Activated CD4-positive, alpha-beta memory T cell treated with anti-CD3 and anti-CD28 coated beads for 36 hours (primary cell): ENCODE data around the gene ZC3H7B. TPM values are rescaled to one million over a fixed set of nuclear protein-coding genes. Genes with fewer than 3 reads are reported as not detected.

Experiments
- CTCF ChIA-PET: fragments of 350-600 bp; sonication (Branson Sonifier 250); formaldehyde crosslinking; loops from one replicate; lab custom pipeline; 2021; ENCODE audit warnings: antibody characterized with exemption, inconsistent platforms; lab: Charles Lee
- POLR2A ChIA-PET: fragments of 350-600 bp; sonication (Branson Sonifier 250); formaldehyde crosslinking; loops from one replicate; lab custom pipeline; 2021; ENCODE audit warnings: antibody characterized with exemption; lab: Charles Lee
- DNase-seq: peaks from one replicate; pipeline ENCODE4 v3.0.0-alpha.2; 2020
- H3K27ac Mint-ChIP-seq: one replicate; pipeline ENCODE4 v1.8.0; 2021; ENCODE audit warnings: mixed read lengths
- H3K27me3 Mint-ChIP-seq: one replicate; pipeline ENCODE4 v1.8.0; 2021; ENCODE audit warnings: mixed read lengths
- H3K36me3 Mint-ChIP-seq: one replicate; pipeline ENCODE4 v1.8.0; 2021; ENCODE audit warnings: mixed read lengths
- H3K4me1 Mint-ChIP-seq: one replicate; pipeline ENCODE4 v1.8.0; 2021; ENCODE audit warnings: low read depth, mixed read lengths
- H3K4me3 Mint-ChIP-seq: one replicate; pipeline ENCODE4 v1.8.0; 2021; ENCODE audit warnings: mild to moderate bottlenecking, mixed read lengths
- H3K9me3 Mint-ChIP-seq: one replicate; pipeline ENCODE4 v1.8.0; 2021; ENCODE audit warnings: mixed read lengths
- intact Hi-C: fragments of 100-400 bp; cut with micrococcal nuclease; formaldehyde crosslinking; loops from one replicate; pipeline ENCODE4 v1.15.1; 2023
- total RNA-seq, 2 experiments: library from RNA; stranded (reverse); gene quantifications; one replicate each; pipeline ENCODE4 v1.2.3, GENCODE V29; 2021

Gene ZC3H7B
- total RNA-seq, 2 experiments from 2014 or later = 37.7 to 39.3 TPM

- Mint-ChIP-seq H3K36me3 (peaks cover 60% of the 10 kb centered on the region), H3K27ac (no peak overlapping the region), H3K27me3 (no peaks in the 10 kb centered on the region), H3K4me3 (no peak overlapping the region), H3K9me3 (no peaks in the 10 kb centered on the region), H3K4me1 (peaks cover 6% of the 10 kb centered on the region)
- POLR2A ChIA-PET = no interaction called here
- CTCF ChIA-PET = interaction anchor here (2.9 kb wide), 1 partner anchor 26 kb away, joined by 8 read pairs; no protein-coding TSS in a partner anchor
- no peak for DNase-seq
- intact Hi-C loops = no loop called here
Observed at GRCh38 chr22:41263704-41264103, 37.6 kb upstream of the ZC3H7B start.

GRCh38 chr22:41264408-41264941 is 36.9 kb upstream of the ZC3H7B start:
- POLR2A ChIA-PET = no interaction called here
- CTCF ChIA-PET = interaction anchor here (2.9 kb wide), 1 partner anchor 27 kb away, joined by 8 read pairs; no protein-coding TSS in a partner anchor
- Mint-ChIP-seq H3K9me3 (no peaks in the 10 kb centered on the region), H3K4me1 (peaks cover 6% of the 10 kb centered on the region), H3K36me3 (peaks cover 60% of the 10 kb centered on the region), H3K27ac (no peak overlapping the region), H3K27me3 (no peaks in the 10 kb centered on the region), H3K4me3 (no peak overlapping the region)
- intact Hi-C loops = no loop called here
- DNase-seq = no peak

DNA sequence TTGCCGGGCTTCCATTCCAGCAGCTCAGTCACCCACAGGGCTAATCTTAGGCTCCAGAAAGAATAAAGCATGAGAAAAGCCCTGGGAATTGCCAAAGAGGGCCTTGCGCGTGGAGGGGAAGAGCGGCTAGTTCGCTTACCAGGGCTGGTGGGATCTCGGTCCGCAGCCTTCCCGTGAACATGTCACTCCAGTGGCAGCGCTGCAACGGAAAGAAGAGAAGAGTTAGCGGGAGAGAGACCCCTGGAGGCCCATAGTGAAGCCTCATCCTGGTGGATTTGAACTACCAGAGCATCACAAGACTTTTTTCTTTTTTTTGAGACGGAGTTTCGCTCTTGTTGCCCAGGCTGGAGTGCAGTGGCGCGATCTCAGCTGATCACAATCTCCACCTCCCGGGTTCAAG is 33.4 kb upstream of the ZC3H7B start:
- H3K4me3 Mint-ChIP-seq = no peak overlapping the region
- intact Hi-C loops = no loop called here
- DNase-seq = no peak
- ChIA-PET POLR2A (no interaction called here), CTCF (no interaction called here)
- H3K9me3 Mint-ChIP-seq = no peaks in the 10 kb centered on the region
- H3K36me3 Mint-ChIP-seq = peaks cover 49% of the 10 kb centered on the region
- H3K27me3 Mint-ChIP-seq = no peaks in the 10 kb centered on the region
- peaks cover 6% of the 10 kb centered on the region for H3K4me1 Mint-ChIP-seq
- no peak overlapping the region for H3K27ac Mint-ChIP-seq

DNA sequence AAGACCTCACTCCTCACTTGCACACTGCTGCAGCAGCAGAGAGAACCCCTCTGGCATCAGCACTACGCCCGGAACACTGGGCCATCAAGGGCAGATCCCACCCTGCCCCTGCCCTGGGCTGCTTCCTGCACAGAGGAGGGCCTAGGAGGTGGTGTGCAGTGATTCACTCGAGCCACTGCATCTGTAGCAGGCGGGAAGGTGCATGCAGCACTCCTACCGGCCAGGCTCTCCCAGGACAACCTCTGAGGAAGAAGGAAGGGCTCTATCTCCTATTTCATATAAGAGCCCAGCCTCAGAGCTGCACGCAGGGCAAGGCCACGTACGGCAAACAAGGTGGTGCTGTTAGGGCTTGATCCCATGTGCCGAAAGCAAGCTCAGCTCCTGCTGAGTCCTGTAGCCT is 29.5 kb upstream of the ZC3H7B start:
- ChIA-PET CTCF (interaction anchor here (0.7 to 1.0 kb wide), 2 partner anchors 10 to 402 kb away, joined by 3 to 5 read pairs; no protein-coding TSS in a partner anchor), POLR2A (no interaction called here)
- H3K4me1 Mint-ChIP-seq = peaks cover 4% of the 10 kb centered on the region
- H3K27me3 Mint-ChIP-seq = no peaks in the 10 kb centered on the region
- H3K36me3 Mint-ChIP-seq = peaks cover 51% of the 10 kb centered on the region
- H3K27ac Mint-ChIP-seq = no peak overlapping the region
- intact Hi-C loops = no loop called here
- no peaks in the 10 kb centered on the region for H3K9me3 Mint-ChIP-seq
- H3K4me3 Mint-ChIP-seq = no peak overlapping the region
- no peak for DNase-seq

GRCh38 chr22:41273128-41273527 is 28.2 kb upstream of the ZC3H7B start:
- H3K27me3 Mint-ChIP-seq = no peaks in the 10 kb centered on the region
- POLR2A ChIA-PET = no interaction called here
- peaks cover 58% of the 10 kb centered on the region for H3K36me3 Mint-ChIP-seq
- no peak overlapping the region for H3K27ac Mint-ChIP-seq
- no peak overlapping the region for H3K4me3 Mint-ChIP-seq
- intact Hi-C loops = no loop called here
- CTCF ChIA-PET = no interaction called here
- no peak for DNase-seq
- H3K4me1 Mint-ChIP-seq = peaks cover 5% of the 10 kb centered on the region
- no peaks in the 10 kb centered on the region for H3K9me3 Mint-ChIP-seq

DNA sequence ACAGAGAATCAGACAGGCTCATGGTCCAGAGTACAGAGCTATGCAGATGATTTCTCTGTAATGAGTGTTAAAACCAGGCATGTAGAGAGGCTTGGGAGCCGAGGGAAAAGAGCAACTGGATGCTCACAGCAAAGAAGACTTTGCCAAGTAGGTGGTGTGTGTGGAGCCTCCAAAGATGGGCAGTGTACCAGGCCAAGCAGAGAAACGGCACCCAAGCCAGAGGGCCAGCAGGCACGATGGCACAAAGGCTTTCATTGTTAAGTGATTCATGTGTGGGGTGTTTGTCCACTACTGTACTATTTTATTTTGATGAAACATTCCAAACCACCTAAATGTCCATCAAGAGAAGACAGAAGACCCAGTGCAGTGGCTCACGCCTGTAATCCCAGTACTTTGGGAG is 26.5 kb upstream of the ZC3H7B start:
- ChIA-PET CTCF (no interaction called here), POLR2A (no interaction called here)
- intact Hi-C loops = no loop called here
- H3K27me3 Mint-ChIP-seq = no peaks in the 10 kb centered on the region
- H3K36me3 Mint-ChIP-seq = peaks cover 55% of the 10 kb centered on the region
- H3K9me3 Mint-ChIP-seq = no peaks in the 10 kb centered on the region
- no peak for DNase-seq
- no peak overlapping the region for H3K27ac Mint-ChIP-seq
- H3K4me3 Mint-ChIP-seq = no peak overlapping the region
- H3K4me1 Mint-ChIP-seq = peaks cover 5% of the 10 kb centered on the region

GRCh38 chr22:41280065-41280464 is 21.3 kb upstream of the ZC3H7B start:
- DNase-seq = no peak
- H3K4me1 Mint-ChIP-seq = peaks cover 22% of the 10 kb centered on the region
- no peak overlapping the region for H3K27ac Mint-ChIP-seq
- H3K27me3 Mint-ChIP-seq = no peaks in the 10 kb centered on the region
- CTCF ChIA-PET = interaction anchor here (1.5 to 2.3 kb wide), 2 partner anchors 21 to 42 kb away, joined by 3 to 5 read pairs; partner anchors contain the start of gene ZC3H7B
- no peaks in the 10 kb centered on the region for H3K9me3 Mint-ChIP-seq
- intact Hi-C loops = loop anchor here (10.0 kb wide), 1 partner anchor 575 kb away; no protein-coding TSS in a partner anchor
- POLR2A ChIA-PET = interaction anchor here (1.0 kb wide), 1 partner anchor 9 kb away, joined by 3 read pairs; no protein-coding TSS in a partner anchor
- H3K4me3 Mint-ChIP-seq = no peak overlapping the region
- peaks cover 58% of the 10 kb centered on the region for H3K36me3 Mint-ChIP-seq

DNA sequence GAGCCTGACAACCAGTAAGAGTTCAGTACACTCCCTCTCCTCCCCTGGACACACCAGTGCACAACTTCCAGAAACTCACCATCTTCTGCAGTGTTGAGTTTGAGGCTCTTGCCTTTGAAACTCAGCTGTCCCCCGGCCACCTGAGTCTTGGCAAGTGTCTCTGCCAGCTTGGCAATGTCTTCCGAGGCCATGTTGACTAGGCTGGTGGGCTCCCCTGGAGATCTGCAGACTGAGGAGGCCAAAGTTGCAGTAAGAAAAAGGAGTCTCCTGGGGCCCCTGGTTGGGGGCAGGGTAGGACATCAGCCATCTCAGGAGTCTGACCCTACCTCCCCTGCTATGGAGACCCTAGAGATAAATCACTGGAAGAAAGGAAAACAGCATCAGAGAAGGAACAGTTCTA is 20.5 kb upstream of the ZC3H7B start:
- intact Hi-C loops = loop anchor here (10.0 kb wide), 1 partner anchor 574 kb away; no protein-coding TSS in a partner anchor
- H3K9me3 Mint-ChIP-seq = no peaks in the 10 kb centered on the region
- POLR2A ChIA-PET = interaction anchor here (1.0 kb wide), 1 partner anchor 10 kb away, joined by 3 read pairs; no protein-coding TSS in a partner anchor
- H3K36me3 Mint-ChIP-seq = peaks cover 58% of the 10 kb centered on the region
- peak overlapping the region; percentile 38 for H3K27ac Mint-ChIP-seq
- H3K4me3 Mint-ChIP-seq = no peak overlapping the region
- H3K27me3 Mint-ChIP-seq = no peaks in the 10 kb centered on the region
- CTCF ChIA-PET = interaction anchor here (1.5 to 2.3 kb wide), 2 partner anchors 21 to 43 kb away, joined by 3 to 5 read pairs; partner anchors contain the start of gene ZC3H7B
- no peak for DNase-seq
- H3K4me1 Mint-ChIP-seq = peaks cover 22% of the 10 kb centered on the region

DNA sequence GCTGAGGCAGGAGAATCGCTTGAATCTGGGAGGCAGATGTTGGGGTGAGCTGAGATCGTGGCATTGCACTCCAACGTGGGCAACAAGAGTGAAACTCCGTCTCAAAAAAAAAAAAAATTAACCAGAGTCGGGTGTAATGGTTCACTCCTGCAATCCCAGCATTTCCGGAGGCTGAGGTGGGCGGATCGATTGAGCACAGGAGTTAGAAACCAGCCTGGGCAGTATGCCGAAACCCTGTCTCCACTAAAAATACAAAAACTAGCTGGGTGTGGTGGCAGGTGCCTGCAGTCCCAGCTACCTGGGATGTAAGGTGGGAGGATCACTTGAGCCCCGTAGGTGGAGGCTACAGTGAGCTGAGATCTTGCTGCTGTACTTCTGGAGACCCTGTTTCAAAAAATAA is 16.9 kb upstream of the ZC3H7B start:
- Mint-ChIP-seq H3K36me3 (peaks cover 35% of the 10 kb centered on the region), H3K27me3 (no peaks in the 10 kb centered on the region), H3K4me3 (peak overlapping the region; percentile 98), H3K27ac (peak overlapping the region; percentile 99), H3K9me3 (no peaks in the 10 kb centered on the region), H3K4me1 (peaks cover 27% of the 10 kb centered on the region)
- ChIA-PET POLR2A (no interaction called here), CTCF (interaction anchor here (1.1 to 3.6 kb wide), 2 partner anchors 17 to 47 kb away, joined by 4 to 24 read pairs; partner anchors contain the start of gene ZC3H7B)
- intact Hi-C loops = loop anchor here (10.0 kb wide), 1 partner anchor 570 kb away; no protein-coding TSS in a partner anchor
- DNase-seq = no peak

GRCh38 chr22:41285441-41285819 is 15.9 kb upstream of the ZC3H7B start:
- peak; percentile 95 for DNase-seq
- H3K4me1 Mint-ChIP-seq = peaks cover 27% of the 10 kb centered on the region
- H3K4me3 Mint-ChIP-seq = peak overlapping the region; percentile 98
- CTCF ChIA-PET = interaction anchor here (3.6 kb wide), 1 partner anchor 16 kb away, joined by 24 read pairs; the partner anchor contains the start of gene ZC3H7B
- peak overlapping the region; percentile 99 for H3K27ac Mint-ChIP-seq
- H3K36me3 Mint-ChIP-seq = peaks cover 30% of the 10 kb centered on the region
- no peaks in the 10 kb centered on the region for H3K27me3 Mint-ChIP-seq
- POLR2A ChIA-PET = interaction anchor here (0.9 to 2.1 kb wide), 7 partner anchors 17 to 334 kb away, joined by 4 to 33 read pairs (median 6); partner anchors contain the start of genes ACO2, PHF5A, PMM1 and RBX1
- H3K9me3 Mint-ChIP-seq = no peaks in the 10 kb centered on the region
- intact Hi-C loops = loop anchor here (1.0 to 10.0 kb wide), 5 partner anchors 78 to 569 kb away; partner anchors contain the start of genes DESI1, L3MBTL2, ST13 and XPNPEP3

DNA sequence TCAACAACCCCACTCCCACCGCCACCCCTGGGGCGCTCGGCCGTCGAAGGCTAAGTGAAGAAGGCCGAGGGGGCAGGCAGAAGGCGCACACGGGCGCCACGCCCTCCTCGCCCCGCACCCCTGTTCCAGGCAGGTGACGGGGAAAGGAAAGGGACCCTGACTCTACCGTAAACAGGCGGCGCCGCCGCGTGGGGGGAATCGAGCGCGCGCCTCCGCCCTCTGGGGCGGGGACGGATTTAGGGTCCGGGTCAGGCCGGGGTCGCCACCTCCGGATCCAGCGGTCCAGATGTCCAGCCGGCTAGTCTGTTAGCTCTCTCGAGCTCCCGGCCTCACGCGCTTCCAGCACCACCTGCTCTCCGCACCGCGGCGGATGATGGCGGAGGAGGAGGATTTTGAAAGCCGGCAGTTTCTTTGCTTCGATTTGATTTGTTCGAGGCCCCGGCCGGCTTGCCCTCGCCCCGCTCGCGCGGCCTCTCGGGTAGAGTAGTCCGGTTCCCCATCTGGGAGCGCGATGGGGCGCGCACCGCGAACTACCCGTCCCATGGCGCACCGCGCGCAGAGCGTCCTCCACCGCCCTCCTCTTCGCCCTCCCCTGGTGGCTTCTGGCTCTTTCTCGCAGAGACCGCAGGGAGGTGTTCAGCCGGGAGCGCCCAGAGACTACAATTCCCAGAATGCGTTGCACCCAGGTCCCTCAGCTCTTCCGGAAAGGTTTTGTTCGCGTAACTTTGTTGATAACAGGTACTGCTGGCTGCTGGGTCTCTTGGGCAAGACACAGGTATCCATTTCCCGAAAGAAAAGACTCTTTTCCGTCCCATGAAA is 15.3 kb upstream of the ZC3H7B start, which contains the start of gene RANGAP1:
TSS of gene RANGAP1 (minus strand) at position 368 of the 819 bp plus-strand sequence. CDS start 5,143 bp downstream, outside the sequence.
- peaks cover 25% of the 10 kb centered on the region for H3K4me1 Mint-ChIP-seq
- peak; percentile 99 for DNase-seq
- H3K4me3 Mint-ChIP-seq = peak within 1 kb of the TSS; percentile 98
- H3K27ac Mint-ChIP-seq = peak within 1 kb of the TSS; percentile 99
- H3K36me3 Mint-ChIP-seq = peaks cover 24% of the 10 kb centered on the region
- H3K9me3 Mint-ChIP-seq = no peaks in the 10 kb centered on the region
- ChIA-PET CTCF (interaction anchor here (0.7 to 3.6 kb wide), 2 partner anchors 15 to 183 kb away, joined by 3 to 24 read pairs; partner anchors contain the start of genes ACO2, PHF5A and ZC3H7B), POLR2A (interaction anchor here (0.9 to 2.1 kb wide), 9 partner anchors 16 to 335 kb away, joined by 3 to 33 read pairs (median 5); partner anchors contain the start of genes ACO2, DESI1, PHF5A and PMM1)
- intact Hi-C loops = loop anchor here (1.0 to 10.0 kb wide), 10 partner anchors 15 to 569 kb away; partner anchors contain the start of genes ACO2, DESI1, L3MBTL2 and PHF5A
- H3K27me3 Mint-ChIP-seq = no peaks in the 10 kb centered on the region
